HFF-Myc (cell line): ENCODE data around the gene SNED1.
A peak's percentile ranks its signal among the peaks of the same experiment; 100 is the strongest.

Experiments
- DNase-seq: peaks from one replicate; pipeline ENCODE4 v3.0.0-alpha.2; 2011; ENCODE audit warnings: low read depth; ENCODE audit errors: extremely low read depth
- H3K4me3 ChIP-seq: replicated peaks from 2 replicates; pipeline ENCODE4 v1.5.1; 2011; ENCODE audit warnings: low read depth, mild to moderate bottlenecking, control low read depth, low read length
- TF ChIP-seq, protein P1 (sequence below): IDR thresholded peaks from 2 replicates; pipeline ENCODE4 v1.5.1; 2012; ENCODE audit warnings: mild to moderate bottlenecking, low read depth, low read length, control low read depth; ENCODE audit errors: missing control alignments

SNED1 gene

DNA sequence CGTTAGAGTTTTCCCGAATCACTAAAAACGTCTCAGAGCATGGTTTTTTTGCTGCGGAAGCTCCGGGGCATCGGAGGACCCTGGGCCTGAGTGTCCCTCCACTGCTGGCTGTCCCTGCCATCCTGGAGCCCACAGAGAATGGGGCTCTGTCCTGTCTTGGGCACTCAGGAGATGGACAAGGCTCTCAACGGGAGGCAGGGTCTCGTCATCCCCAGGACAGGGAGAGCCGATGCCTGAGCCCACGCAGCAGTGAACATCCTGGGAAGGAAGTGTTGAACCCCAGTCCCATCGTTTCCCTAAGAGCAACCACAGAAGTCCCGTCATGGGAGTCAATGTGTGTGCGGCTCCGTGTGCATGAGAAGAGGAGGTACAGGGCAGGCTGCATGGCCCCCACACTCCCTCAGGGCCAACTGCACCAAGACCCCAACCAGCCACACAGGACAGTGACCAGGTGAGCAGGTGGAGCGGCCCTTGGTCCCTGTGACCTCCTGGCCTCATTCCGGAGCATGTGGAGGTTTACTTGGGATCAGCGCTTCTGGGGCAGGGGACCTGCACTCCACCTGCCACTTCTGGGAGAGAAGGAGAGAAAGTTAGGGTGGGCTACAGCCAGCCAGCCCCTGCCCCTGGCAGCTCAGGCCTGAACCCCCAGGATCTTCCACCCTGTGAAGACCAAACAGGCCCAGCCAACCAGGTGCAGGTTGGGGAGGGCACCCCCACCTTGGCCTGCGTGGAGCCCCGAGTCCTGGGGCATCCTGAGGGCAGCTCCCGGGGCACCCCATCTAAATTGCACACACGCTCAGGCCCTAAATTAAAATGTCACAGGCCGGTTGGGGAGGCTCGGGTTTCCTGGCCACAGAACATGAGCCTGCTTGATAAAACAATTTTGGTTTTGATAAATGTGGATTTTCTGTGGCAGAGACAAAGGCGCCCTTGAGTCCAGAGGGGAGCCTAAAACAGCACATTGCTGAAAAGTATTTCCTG lies 3.1 kb upstream of the SNED1 start:
- no peak for DNase-seq
- TF ChIP-seq, protein P1, sequence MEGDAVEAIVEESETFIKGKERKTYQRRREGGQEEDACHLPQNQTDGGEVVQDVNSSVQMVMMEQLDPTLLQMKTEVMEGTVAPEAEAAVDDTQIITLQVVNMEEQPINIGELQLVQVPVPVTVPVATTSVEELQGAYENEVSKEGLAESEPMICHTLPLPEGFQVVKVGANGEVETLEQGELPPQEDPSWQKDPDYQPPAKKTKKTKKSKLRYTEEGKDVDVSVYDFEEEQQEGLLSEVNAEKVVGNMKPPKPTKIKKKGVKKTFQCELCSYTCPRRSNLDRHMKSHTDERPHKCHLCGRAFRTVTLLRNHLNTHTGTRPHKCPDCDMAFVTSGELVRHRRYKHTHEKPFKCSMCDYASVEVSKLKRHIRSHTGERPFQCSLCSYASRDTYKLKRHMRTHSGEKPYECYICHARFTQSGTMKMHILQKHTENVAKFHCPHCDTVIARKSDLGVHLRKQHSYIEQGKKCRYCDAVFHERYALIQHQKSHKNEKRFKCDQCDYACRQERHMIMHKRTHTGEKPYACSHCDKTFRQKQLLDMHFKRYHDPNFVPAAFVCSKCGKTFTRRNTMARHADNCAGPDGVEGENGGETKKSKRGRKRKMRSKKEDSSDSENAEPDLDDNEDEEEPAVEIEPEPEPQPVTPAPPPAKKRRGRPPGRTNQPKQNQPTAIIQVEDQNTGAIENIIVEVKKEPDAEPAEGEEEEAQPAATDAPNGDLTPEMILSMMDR, result no peak
- H3K4me3 ChIP-seq, result no peak overlapping the region

DNA sequence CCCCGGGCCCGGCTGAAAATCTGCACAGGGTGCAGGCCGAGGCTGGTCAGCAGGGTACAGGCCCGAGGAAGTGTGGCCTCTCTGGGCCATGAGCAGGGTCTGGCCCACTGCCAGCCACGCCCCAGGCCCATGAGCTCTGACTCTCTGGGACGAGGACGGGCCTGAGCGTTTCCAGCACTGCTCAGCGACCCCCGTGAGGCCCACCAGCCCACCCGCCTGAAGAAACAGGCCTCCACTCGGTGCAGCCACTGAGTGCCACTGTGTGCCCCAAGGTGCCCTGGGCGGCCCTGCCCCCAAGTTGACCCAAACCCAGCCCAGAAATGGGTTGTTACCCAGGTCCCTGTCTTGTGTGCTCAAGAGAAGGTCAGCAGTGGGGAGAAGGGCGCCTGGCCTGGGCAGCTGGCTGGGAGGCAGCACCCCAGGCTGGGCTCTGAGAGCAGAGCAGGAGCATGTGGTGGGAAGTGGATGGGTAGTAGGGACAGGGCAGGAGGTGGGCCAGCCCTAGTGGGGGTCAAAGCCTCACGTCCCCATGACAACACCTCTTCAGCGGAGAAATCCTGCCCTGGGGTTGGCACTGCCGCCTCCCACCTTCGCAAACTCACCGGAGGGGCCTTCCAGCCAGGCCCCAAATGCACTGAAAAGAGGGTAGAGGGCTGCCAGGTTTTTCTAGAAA lies 2.1 kb upstream of the SNED1 start:
- no peak overlapping the region for H3K4me3 ChIP-seq
- TF ChIP-seq, protein P1, result no peak
- no peak for DNase-seq

GRCh38 chr2:240996834-240997140 lies 1.6 kb upstream of the SNED1 start:
- no peak for DNase-seq
- H3K4me3 ChIP-seq, result no peak overlapping the region
- TF ChIP-seq, protein P1, result no peak

GRCh38 chr2:240997141-240997855 lies 1.1 kb upstream of the SNED1 start:
- TF ChIP-seq, protein P1, result no peak
- no peak overlapping the region for H3K4me3 ChIP-seq
- no peak for DNase-seq

DNA sequence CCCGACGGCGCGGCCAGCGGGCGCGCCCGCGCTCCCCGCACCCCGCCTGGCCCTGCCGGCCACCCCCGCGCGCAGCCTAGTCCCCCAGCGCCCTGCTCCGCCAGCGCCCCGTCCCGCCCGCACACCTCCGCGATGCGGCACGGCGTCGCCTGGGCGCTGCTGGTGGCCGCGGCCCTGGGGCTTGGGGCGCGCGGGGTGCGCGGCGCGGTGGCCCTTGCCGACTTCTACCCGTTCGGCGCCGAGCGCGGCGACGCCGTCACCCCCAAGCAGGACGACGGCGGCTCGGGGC lies 232 bp downstream of the SNED1 start:
- no peak for DNase-seq
- peak overlapping the region; percentile 46 for H3K4me3 ChIP-seq
- TF ChIP-seq, protein P1, result no peak

DNA sequence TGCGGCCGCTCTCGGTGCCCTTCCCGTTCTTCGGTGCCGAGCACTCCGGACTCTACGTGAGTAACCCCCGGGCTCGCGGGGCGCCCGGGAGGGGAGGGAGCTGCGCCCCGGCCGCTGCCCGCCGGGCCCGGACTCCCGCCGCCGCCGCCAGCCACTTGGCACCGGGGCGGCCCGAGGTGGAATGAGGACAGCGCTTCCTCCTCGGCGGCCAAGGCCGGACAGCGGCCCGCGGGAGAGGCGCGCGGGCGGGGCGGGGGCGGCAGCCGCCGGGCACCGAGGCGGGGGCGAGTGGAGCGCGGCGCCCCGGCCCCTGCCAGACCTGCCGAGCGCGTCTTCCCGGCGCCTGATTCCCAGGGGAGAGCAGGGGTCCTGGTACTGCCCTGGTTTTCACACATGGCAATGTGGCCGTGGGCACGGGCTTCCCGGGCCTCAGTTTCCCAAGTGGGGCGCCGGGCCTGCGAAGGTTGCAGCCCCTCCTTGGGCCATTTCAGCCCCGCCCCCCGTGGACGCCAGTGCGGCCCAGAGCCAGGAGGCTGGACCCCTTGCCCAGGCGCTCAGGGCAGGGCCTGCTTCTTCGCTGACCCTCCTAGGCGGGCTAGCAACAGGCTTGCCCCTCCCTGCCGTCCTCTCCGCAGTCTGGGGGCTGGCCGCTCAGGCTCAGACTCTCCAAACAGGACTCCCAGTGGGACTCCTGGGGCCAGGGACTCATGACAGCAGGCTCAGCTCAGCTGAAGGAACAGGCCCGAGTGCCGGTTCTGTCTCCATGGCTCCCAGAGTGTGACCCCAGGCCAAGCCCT lies 775 bp downstream of the SNED1 start:
- no peak for DNase-seq
- TF ChIP-seq, protein P1, result no peak
- H3K4me3 ChIP-seq, result peak overlapping the region; percentile 46
